HG03139 (cell line): Measurements from ENCODE around the gene POC1A.

ENCODE experiments used
- ATAC-seq: cut with Tn5 transposase; IDR thresholded peaks from one replicate; pipeline ENCODE4 v1.9.1; 2021; ENCODE audit not compliant: unreplicated experiment

The POC1A gene

DNA sequence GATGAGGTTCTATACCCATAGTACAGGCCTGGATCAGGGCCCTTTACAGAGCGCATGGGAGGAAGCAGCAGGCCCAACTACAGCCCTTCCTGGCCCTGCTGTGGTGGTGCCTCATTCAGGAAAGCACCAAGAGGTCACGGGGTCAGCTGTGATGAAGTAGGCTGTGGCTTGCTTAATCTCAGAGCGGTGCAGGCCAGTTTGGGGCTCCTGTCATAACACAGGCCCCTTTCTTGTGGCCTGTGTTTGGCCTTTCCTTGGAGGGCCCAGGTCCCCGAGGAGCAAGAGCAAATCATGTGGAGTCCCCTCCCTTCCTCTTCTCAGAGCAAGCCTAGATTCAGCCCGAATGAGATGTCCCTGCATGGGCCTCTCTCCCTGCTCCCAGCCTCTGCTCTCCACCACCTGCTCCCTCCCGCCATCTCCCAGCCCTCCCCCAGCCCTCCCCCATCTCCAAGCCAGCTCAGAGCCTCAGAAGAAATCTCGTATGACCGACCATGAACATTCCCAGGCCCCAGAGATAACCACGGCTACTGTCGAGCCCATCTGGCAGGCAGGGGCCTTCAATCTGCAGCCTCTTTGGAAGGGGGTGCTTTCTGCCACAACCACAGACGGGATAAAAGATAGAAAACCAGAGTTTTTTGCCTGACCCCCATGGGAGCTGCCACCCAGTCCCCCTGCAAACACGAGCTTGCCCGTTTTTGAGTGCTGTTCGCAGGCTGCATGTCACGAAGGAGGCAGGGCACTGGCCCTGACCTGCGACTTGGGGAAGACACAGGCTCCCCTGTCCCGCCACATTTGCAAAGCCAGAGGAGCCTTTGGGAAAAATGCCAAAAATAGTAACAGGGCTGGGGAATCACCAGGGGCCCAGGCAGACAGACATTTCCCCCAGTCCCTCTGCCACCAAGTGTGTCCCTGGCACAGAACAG is 65.5 kb downstream of the POC1A start:
- no peak for ATAC-seq

DNA sequence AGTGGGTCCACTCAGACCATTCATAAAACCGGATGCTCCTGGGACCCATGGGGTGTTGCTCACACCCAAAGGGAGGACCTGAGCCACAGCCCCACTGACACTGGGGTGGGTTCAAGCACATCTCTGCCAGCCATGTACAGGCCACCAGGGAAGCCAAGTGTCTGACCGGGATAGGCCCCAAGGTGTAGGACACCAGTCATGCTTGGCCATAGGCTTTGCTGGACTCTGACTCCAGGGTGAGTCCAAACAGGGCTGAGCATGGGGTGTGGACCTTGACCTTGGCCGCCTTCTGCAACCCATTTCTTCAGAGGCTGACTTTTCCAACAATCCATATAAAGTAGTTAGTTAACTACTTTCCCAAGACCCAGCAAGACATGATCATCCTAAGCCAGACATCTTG is 66.5 kb downstream of the POC1A start:
- ATAC-seq, result no peak

DNA sequence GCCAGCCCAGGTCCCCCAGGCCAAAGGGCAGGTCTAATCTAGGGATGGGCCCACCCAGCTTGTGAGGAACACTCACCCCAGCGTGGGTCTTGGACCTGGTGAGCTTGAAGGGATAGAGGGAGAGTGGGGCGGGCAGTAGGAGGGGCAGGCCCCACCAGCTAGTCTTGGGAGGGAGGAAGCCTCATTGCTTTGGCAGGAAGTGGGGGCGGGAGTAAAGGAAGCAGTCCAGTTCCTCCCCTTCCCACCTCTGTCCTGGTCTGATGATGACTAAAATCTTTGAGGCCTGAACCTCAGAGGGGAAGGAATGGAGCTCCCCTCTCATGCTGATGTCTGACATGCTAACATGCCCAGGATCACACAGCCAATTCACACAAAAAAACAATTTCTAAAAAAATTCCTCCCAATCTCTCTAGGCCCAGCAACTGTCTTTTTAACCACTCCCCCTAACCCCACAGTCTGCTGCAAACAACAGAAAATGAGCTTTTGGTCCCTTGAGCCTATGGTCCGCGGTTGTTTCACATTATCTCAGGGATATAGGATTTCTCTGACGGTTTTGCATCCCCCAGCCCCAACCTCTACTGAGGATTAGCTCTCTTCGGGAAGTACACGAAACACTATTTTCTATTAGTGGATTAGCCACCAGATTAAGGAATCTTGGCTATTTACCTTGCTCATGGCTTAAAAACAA is 67.1 kb downstream of the POC1A start:
- ATAC-seq, result no peak

DNA sequence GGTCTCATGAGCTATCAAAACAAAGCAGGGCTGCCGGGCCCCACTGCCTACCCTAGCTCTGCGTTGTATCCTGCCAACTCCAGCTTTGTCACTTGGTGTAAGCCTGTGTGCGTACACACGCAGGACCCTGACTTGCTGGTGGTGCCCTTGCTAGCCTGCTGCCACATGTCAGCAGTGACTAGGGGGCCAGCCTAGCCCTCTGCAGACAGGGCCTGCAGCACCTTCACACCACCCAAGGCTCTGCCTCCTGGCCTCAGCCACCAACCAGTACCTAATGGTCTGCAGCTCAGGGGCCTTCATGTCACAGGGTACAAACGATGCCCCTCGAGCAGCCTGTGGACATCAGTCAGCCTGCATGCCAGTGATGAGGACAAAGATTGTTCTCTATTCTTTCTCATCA is 67.8 kb downstream of the POC1A start:
- no peak for ATAC-seq

DNA sequence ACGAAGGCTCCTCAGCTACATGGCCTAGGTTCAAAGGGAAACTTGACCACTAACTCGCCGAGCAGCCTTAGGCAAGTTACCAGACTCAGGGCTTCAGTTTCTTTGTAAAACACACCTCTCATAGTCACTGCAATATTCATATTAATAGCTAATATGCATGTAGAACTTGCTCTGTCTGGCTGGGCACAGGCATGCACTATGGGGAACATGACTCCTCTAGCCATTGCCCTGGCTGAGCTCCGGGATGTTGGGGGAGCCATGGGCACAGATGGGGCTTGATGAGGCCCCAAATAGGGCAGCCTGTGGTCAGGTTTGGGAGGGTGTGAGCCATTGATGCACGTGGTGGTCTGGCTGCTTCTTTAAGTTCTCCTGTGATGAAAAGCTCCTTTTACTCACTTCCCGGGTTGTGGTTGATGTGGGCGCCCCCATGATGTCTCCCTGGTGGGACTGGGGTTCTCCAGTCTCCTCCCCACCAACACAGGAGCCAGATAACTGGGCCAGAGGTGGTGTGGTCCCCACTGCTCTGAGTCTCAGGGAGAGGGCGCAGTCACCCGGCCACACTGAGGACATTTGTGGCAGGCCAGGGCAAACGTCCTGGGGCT is 68.4 kb downstream of the POC1A start:
- ATAC-seq, result no peak

DNA sequence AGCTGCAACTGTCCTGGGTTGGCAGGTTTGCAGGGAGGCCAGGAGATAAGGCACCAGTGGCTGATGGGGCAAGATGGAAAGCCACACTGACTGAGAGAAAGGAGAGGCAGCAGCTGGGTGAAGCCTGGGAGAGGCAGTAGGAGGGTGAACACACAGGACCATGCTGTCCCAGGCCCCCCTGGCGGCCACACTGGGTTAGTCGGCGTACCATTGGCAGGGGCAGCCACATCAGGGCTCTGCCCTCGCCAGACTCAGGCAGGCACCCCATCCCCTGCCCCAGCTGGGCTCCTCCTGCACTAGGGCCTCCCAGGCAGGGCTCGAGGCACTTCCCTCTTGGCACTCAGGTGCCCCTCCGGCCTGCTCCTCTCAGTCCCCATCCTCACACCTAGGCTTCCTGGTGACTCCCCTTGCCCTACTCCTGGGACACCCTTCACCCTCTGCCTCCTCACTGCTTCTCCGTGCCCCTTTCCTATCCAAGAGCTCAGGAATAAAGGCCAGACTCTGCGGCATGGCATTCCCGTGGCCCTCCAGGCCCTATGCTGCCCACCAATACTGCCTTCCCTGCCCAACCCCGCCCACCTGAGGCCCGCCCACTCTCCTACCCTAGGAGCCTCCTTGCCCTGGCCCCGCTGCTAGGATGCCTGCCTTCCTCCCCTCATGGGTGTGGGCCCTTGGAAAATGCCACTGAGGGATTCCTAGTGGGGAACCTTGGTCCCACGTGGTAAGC is 69.1 kb downstream of the POC1A start:
- no peak for ATAC-seq

DNA sequence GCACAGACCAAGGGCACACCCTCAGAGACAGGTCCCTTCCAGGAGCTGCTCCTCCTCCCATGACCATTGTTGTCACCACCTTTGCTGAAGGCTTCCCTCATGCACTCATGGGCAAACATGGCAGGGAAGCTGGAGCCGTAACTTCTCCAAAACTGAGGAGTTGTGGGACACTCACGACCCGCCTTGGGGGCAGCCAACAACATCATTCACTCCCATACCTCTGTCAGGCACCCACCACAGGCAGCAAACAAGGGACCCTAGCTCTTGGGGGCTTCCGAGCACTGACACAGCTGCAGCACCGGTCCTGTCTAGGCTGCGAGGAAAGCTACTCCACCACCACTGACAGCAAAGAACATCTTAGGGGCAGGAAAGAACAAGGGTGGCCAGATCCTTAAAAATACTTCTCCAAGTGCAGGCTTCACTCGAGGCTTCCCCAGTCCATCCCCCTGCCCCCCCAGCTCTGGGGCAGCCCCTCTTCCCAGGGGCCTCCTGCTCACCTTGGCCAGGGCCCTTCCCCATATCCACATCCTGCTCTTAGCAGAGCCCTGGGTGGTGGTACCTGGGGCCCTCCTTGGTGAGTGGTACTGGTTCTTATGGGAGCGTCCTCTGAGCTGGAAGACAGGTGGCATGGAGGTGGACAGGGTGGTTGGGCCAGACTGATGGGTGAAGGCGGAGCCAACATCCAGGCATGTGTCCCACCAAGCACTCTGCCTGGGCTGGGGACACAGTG is 69.8 kb downstream of the POC1A start:
- ATAC-seq, result no peak

DNA sequence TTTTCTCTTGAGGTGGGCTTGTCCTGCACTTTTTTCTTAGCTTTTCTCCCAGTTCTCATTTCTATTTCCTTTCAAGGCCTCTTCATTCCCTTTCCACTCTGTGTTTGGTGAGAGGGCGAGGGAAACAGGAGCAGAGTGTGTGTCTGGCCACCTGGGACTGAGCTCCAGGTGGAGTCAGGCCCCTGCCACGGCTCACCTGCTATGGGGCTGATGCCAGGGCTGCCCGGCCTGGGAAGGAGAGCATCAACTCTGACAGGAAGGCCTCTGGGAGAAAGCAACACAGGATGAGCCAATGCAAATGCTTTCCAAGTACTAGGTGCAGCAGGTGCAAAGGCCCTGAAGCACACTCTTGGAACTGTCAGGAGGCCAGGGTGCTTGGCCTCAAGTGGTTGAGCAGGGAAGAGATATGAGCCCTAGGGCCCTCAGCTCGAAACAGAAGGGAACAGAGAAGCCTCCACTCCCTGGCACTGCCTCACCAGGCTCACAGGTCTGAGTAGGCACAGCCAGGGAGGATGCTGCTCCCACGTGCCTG is 70.6 kb downstream of the POC1A start:
- no peak for ATAC-seq

DNA sequence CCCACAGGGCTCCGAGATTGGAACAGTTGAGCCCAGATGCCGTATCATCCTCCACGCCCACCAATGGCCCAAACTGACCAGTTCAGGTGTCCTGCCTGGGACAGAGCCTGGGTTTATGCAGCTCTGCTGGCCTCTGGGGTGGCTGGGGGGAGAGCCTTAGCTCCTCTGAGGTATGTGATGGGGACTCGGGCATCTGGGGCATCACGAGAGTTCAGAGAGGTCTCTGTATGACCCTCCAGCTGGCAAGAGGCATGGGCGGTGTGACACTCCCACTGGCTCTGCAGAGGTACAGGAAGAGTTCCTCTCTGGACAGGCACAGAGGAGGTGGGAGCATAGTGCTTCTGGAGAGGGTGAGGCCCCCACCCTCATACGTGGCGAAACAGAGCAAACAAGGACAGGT is 71.3 kb downstream of the POC1A start:
- ATAC-seq, result no peak

DNA sequence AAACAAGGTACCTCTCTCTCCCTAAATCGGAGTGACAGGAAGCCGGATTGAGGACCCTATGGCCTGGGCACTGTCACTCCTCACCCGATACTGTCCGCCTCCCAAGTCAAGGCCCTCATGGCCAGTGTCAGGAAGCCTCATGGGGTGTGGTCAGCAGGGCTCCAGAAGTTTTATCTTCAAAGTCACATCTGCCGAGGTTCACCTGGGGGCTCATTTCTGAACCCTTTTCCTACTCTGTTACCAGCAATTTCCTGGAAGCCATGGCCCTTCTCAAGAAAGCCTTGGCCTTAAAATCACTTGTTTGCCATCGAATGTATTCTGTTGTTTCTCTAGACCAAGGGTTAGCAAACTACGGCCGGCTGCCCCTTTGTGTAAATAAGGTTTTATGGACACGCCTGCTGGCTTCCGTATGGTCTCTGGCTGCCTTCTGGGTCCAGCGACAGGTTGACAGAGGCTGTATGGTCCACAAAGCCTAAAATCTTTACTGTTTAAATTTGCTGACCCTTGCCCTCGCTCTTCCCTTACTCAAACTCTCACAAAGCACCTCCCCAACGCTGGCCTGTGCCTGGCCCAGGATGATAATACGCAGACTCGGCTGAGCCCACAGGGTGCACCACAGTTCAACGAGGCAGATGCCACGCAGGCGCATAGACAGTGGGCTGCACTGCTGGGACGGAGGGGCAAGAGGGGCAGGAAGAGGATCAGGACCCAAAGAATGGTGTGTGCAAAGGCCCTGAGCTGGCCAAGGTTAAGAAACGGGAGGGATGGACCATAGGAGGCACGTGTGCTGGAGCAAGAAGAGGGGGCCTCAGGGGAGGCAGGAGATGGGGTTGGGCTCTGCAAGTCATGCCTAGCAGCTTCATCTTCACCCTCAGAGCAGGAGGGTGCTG is 73.1 kb downstream of the POC1A start:
- no peak for ATAC-seq

DNA sequence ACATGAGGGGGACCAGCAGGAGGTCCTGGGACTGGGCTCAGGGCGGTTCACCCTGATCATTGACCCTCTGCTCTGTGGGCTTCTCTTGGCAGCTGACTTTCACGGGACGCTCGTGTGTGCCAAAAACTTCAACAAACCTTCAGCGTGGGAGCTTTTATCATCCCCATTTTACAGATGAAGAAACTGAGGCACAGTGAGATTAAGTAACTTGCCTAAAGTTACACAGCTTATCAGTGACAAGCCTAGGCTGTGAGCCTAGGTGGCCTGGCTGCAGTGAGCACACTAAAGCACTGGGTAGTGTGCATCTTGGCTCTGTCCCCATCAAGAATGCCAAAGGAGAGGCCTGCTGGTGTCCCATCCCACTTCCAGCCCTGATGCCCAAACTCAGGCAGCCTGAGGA is 74.3 kb downstream of the POC1A start:
- no peak for ATAC-seq

DNA sequence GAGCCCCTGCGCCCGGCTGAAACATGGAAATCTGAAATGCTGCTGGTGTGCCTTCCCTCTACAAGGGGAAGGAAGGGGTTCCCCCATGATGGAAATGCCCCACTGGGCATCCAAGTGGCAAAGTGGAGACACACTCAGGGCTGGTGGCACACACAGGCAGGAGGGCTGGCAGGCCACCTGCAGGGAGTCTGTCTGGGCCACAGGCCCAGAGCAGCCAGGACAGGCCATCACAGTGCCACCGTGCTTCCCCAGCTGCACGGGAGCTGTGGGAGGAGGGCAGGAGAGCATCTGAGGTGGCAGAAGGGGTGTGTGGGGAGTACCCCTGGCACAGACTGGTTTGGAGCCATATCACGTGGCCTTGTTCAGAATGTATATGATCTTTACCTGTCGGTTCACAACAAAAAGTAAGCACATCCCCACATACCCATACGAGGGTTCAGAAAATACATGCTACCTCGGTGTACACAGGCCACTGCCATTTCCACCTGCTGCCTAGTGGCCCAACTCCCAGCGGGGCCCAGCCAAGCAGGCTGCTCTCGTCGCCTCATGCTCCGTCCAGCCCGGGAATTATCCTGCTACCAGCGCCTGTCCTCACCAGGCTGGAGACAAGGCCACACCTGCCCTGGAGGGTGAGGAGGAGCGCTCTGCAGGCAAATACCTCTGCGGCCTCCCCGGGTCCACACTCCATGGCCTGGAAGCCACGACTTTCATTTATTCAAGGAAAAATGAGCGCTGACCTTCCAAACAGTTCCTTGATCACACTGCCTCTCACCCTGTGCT is 75.3 kb downstream of the POC1A start:
- ATAC-seq, result no peak

DNA sequence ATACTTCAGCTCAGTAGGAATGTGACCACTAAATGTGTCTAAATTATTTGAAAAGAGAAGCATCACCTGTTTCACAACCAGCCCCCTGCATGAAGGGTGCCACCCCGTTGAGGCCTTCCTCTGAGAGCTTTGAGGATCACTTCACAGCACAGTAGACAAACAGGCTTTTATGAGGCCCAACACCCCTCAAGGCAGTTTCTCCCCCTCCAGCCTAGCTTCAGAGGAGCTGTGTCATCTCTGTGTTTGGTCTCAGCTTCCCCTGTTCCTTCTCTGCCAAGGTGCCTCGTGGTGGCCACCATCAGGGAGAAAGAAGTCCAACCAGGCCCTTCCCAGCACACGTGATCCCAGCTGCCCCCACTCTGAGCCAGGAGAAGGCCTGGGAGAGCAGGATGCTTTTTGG is 76.3 kb downstream of the POC1A start:
- no peak for ATAC-seq

DNA sequence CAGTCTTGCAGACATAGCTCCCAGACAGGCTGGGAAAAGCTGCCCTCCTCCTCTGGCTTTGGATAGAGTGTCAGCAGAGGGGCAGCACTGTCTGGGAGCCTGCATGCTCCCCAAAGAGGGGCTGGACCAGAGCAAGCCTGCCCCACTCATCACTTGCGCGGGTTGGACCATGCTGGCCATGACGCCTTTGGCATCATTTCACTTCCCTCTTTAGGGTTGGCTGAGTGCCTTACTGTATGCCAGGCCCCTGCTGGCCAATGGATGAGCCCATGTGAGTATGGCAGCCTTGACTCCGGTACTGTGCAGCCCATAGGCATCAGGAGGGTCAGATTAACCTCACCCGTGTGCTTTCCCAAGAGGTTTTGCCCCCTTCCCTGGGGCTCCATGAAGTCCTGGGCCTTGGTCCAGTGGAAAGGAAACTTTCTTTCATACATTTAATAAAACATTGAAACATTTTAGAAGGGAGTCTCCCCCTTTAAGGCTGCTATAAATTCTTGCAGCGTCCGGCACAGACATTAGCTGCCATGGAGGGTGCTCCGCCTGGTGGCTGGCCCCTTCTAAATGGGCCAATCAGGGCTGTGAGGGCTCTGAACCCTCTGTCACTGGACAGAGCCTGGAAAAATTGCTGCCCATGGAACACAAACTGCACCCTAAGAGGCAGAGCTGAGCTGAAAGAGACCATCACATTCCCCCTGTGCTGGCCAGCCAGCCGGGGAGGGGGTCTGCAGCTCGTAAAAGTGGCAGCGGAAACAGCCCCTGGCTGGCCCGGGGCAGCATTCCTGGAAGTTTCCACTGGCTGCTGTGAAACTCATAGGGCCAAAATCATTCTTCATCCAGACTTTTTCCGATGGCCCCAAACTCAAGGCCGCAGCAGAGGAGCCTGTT is 77.1 kb downstream of the POC1A start:
- ATAC-seq, result no peak

DNA sequence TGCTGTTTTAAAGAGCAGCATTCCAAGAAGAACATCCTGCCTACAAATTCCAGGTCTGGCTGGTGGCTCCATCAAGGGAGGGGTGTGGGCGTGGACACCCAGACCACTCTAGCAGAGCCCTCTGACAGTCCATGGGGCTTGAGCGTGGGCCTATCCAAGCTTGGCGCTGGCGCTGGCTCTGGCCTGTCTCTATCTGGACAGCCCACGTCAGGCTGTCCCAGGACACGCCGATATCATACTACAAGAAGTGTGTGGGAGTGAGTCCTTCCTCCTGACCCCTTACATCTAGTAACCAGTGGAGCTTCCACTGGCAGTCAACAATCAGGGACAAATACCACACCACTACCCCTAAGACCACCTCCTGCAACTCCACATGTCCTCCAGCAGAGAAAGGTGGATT is 80.7 kb downstream of the POC1A start:
- ATAC-seq, result no peak

DNA sequence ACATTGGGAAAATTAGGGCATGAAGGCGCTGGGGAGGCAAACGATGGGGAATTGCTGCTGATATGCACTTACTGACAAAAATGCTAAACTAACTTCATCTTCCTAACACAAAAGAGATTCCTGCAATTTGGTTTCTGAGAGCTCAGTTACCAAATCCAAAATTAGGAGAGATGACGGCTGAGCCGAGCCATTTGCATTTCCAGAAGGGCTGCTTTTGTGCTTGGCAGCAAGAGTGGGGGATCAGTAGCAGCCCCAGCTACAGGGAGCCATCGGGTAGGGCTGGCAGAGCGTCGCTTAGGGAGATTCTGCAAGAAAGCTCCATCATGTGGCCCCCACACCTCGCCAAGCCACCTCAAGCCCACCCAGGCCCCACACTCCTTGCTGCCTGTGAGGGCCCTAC is 81.8 kb downstream of the POC1A start:
- ATAC-seq, result no peak

DNA sequence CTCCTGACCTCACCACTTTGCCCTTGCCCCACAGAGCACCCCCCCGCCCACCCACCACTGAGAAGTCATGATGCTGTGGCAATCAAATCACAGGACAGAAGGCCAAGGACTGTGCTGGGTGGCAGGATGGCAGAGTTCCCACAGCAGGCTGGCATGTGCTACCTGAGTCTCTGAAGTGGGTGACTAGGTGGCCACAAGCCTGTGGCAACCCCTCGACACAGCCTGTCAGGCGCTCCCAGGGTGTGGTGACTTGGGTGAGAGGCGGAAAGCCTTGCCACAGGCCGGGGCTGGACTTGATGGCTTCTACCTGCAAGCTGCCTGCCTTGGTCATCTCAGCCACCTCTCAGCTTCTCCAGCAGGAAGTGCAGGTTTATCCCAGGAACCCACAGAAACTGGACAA is 82.2 kb downstream of the POC1A start:
- no peak for ATAC-seq
